ENCODE data around the gene KRT31. TPM values are rescaled to one million over a fixed set of nuclear protein-coding genes. Genes with fewer than 3 reads are reported as not detected.
"Not testable (repeated sequence)": the region's sequence is repeated elsewhere in the genome, so short reads cannot be mapped to it uniquely, and the experiment has no call there.

The KRT31 gene
- polyA plus RNA-seq, 3 donors = not detected

- Mint-ChIP-seq H3K27ac (no peak overlapping the region), H3K27me3 (ENCODE audit: low read depth in 3 of 3) (peaks cover 3 to 9% (median 4%) of the 10 kb centered on the region in 3 donors), H3K9me3 (peaks cover 2 to 6% (median 3%) of the 10 kb centered on the region in 7 donors), H3K4me1 (no peaks in the 10 kb centered on the region), H3K36me3 (no peaks in the 10 kb centered on the region), H3K4me3 (no peak overlapping the region)
- Histone ChIP-seq H3K4me2 (replicated peaks; ENCODE audit: extremely low read depth, low read length, poor library complexity, severe bottlenecking) (no peak overlapping the region), H3K79me2 (ENCODE audit: insufficient read depth, low read length) (no peaks in the 10 kb centered on the region), H3K4me1 (ENCODE audit: control insufficient read depth in 1 of 2, insufficient read depth in 2 of 2, low read length in 2 of 2) (no peaks in the 10 kb centered on the region), H4K20me1 (ENCODE audit: insufficient read depth, low read length) (no peaks in the 10 kb centered on the region), H3K9me3 (replicated peaks in 1 of 2; ENCODE audit: control insufficient read depth in 1 of 2, insufficient read depth in 1 of 2, low read length in 2 of 2) (peaks cover 0 to 2% of the 10 kb centered on the region in 2 donors), H3K27me3 (ENCODE audit: control insufficient read depth in 2 of 2, insufficient read depth in 2 of 2, low read length in 2 of 2) (no peaks in the 10 kb centered on the region), H3K4me3 (replicated peaks in 1 of 3; ENCODE audit: low read depth in 2 of 3, low read length in 3 of 3) (no peak overlapping the region), H3K27ac (ENCODE audit: low read depth in 1 of 2, low read length in 2 of 2) (no peak overlapping the region), H3K36me3 (replicated peaks in 1 of 2; ENCODE audit: control insufficient read depth in 1 of 2, insufficient read depth in 2 of 2, low read length in 2 of 2) (no peaks in the 10 kb centered on the region), H3K9ac (ENCODE audit: insufficient read depth, low read length, poor library complexity, severe bottlenecking) (no peak overlapping the region), H2AFZ (ENCODE audit: insufficient read depth, low read depth, low read length, poor library complexity, severe bottlenecking) (no peak overlapping the region)
- TF ChIP-seq CTCF (IDR thresholded peaks at IDR 0.05) = no peak
- intact Hi-C loops (cut with micrococcal nuclease) = no loop called here
- 93% methylated on average over 7 of the region's 7 CpGs for WGBS (ENCODE audit: insufficient coverage)
- DNase-seq = no peak
These were observed 49.3 kb downstream of the KRT31 start for GRCh38 chr17:41347869-41348760.

GRCh38 chr17:41346421-41346820 lies 51.0 kb downstream of the KRT31 start:
- H3K4me3 Mint-ChIP-seq; H2AFZ ChIP-seq (ENCODE audit: insufficient read depth, low read depth, low read length, poor library complexity, severe bottlenecking); H4K20me1 ChIP-seq (ENCODE audit: insufficient read depth, low read length); H3K4me2 ChIP-seq (replicated peaks; ENCODE audit: extremely low read depth, low read length, poor library complexity, severe bottlenecking); H3K4me3 ChIP-seq (replicated peaks in 1 of 3; ENCODE audit: low read depth in 2 of 3, low read length in 3 of 3); H3K79me2 ChIP-seq (ENCODE audit: insufficient read depth, low read length); H3K36me3 ChIP-seq (replicated peaks in 1 of 2; ENCODE audit: control insufficient read depth in 1 of 2, insufficient read depth in 2 of 2, low read length in 2 of 2); H3K9ac ChIP-seq (ENCODE audit: insufficient read depth, low read length, poor library complexity, severe bottlenecking); H3K27me3 ChIP-seq (ENCODE audit: control insufficient read depth in 2 of 2, insufficient read depth in 2 of 2, low read length in 2 of 2); H3K4me1 ChIP-seq (ENCODE audit: control insufficient read depth in 1 of 2, insufficient read depth in 2 of 2, low read length in 2 of 2); DNase-seq; H3K4me1 Mint-ChIP-seq; H3K27ac ChIP-seq (ENCODE audit: low read depth in 1 of 2, low read length in 2 of 2); intact Hi-C loops (cut with micrococcal nuclease); H3K36me3 Mint-ChIP-seq: not testable (repeated sequence)
- peak overlapping the region in 1 of 7 donors; percentile 11 for H3K27ac Mint-ChIP-seq
- peaks cover 2 to 10% (median 4%) of the 10 kb centered on the region in 3 donors for H3K27me3 Mint-ChIP-seq (ENCODE audit: low read depth in 3 of 3)
- peaks cover 10 to 22% (median 19%) of the 10 kb centered on the region in 7 donors for H3K9me3 Mint-ChIP-seq
- peaks cover 15 to 16% of the 10 kb centered on the region in 2 donors for H3K9me3 ChIP-seq (replicated peaks in 1 of 2; ENCODE audit: control insufficient read depth in 1 of 2, insufficient read depth in 1 of 2, low read length in 2 of 2)
- WGBS (ENCODE audit: insufficient coverage) = 98% methylated on average over 12 of the region's 16 CpGs
